HG03135 (cell line): ENCODE results near the gene SDHB.

ENCODE experiments used
- ATAC-seq: cut with Tn5 transposase; IDR thresholded peaks from one replicate; pipeline ENCODE4 v1.9.1; 2021; ENCODE audit warnings: mild to moderate bottlenecking, moderate library complexity; ENCODE audit not compliant: unreplicated experiment

The SDHB gene

GRCh38 chr1:16971341-16972188 is 82.3 kb downstream of the SDHB start:
- no peak for ATAC-seq

GRCh38 chr1:16970132-16970910 is 83.5 kb downstream of the SDHB start:
- no peak for ATAC-seq

GRCh38 chr1:16969651-16970050 is 84.2 kb downstream of the SDHB start:
- no peak for ATAC-seq

GRCh38 chr1:16969057-16969611 is 84.7 kb downstream of the SDHB start:
- no peak for ATAC-seq
